Liver (tissue), 3 donors: ENCODE results near the gene LGALS4.

ENCODE experiments used
- EGR1 ChIP-seq, 2 donors: IDR thresholded peaks; 2 replicates each; pipeline ENCODE4 v1.6.1; 2016 to 2018; ENCODE audit warnings: antibody characterized with exemption in 2 of 2, low read depth in 2 of 2
- FOXA1 ChIP-seq: IDR thresholded peaks from 2 replicates; pipeline ENCODE4 v1.6.1; 2016; ENCODE audit warnings: antibody characterized with exemption
- GABPA ChIP-seq, 2 donors: IDR thresholded peaks in 1 of 2; conservative IDR thresholded peaks in 1 of 2; 2 replicates each; pipeline ENCODE4 v1.6.1; 2016; ENCODE audit warnings: antibody characterized with exemption in 2 of 2, mild to moderate bottlenecking in 1 of 2, moderate library complexity in 1 of 2
- HNF4A ChIP-seq, 2 donors: conservative IDR thresholded peaks; 2 replicates each; pipeline ENCODE4 v1.6.1; 2016; ENCODE audit warnings: antibody characterized with exemption in 2 of 2, mild to moderate bottlenecking in 2 of 2
- JUND ChIP-seq, 2 donors: IDR thresholded peaks; 2 replicates each; pipeline ENCODE4 v1.6.1; 2016; ENCODE audit warnings: antibody characterized with exemption in 2 of 2
- RAD21 ChIP-seq, 2 donors: IDR thresholded peaks; 2 replicates each; pipeline ENCODE4 v1.6.1; 2016; ENCODE audit warnings: antibody characterized with exemption in 2 of 2, mild to moderate bottlenecking in 2 of 2
- SP1 ChIP-seq: IDR thresholded peaks from 2 replicates; pipeline ENCODE4 v1.6.1; 2018; ENCODE audit warnings: antibody characterized with exemption, mild to moderate bottlenecking
- TAF1 ChIP-seq: conservative IDR thresholded peaks from 2 replicates; pipeline ENCODE4 v1.6.1; 2016; ENCODE audit warnings: antibody characterized with exemption, mild to moderate bottlenecking
- YY1 ChIP-seq: IDR thresholded peaks from 2 replicates; pipeline ENCODE4 v1.6.1; 2016; ENCODE audit warnings: antibody characterized with exemption, mild to moderate bottlenecking
- TF ChIP-seq, protein P1 (sequence below): fragments of 150-350 bp; IDR thresholded peaks from 2 replicates; pipeline ENCODE4 v1.5.1; 2017; ENCODE audit warnings: improper control_type of control experiment, low read depth, low read length; ENCODE audit not compliant: missing input control
- TF ChIP-seq, protein P2 (sequence below): IDR thresholded peaks from 2 replicates; pipeline ENCODE4 v1.6.1; 2016; ENCODE audit warnings: antibody characterized with exemption, mild to moderate bottlenecking
- TF ChIP-seq, protein P3 (sequence below): IDR thresholded peaks from 2 replicates; pipeline ENCODE4 v1.6.1; 2016; ENCODE audit warnings: antibody characterized with exemption
- TF ChIP-seq, protein P4 (sequence below): IDR thresholded peaks from 2 replicates; pipeline ENCODE4 v1.6.1; 2016; ENCODE audit warnings: antibody characterized with exemption
- TF ChIP-seq, protein P5 (sequence below): IDR thresholded peaks from 2 replicates; pipeline ENCODE4 v1.6.1; 2016; ENCODE audit warnings: antibody characterized with exemption
- donor health status: healthy.
- donor health status: healthy.

DNA sequence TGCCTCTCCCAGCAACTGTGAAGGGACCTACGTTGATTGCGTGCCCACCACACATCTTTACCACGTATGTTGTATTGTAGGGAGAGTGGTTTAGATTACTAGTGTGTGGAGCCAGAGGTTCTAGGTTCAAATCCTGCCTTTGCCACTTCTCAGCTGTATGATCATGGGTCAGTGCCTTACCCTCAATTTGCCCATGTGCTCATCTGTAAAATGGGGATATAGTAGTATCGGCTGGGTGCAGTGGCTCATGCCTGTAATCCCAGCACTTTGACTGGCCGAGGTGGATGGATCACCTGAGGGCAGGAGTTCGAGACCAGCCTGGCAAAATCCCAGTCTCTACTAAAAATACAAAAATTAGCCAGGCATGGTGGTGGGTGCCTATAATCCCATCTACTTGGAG, 578 bp upstream of the LGALS4 start:
- TF ChIP-seq, protein P1, sequence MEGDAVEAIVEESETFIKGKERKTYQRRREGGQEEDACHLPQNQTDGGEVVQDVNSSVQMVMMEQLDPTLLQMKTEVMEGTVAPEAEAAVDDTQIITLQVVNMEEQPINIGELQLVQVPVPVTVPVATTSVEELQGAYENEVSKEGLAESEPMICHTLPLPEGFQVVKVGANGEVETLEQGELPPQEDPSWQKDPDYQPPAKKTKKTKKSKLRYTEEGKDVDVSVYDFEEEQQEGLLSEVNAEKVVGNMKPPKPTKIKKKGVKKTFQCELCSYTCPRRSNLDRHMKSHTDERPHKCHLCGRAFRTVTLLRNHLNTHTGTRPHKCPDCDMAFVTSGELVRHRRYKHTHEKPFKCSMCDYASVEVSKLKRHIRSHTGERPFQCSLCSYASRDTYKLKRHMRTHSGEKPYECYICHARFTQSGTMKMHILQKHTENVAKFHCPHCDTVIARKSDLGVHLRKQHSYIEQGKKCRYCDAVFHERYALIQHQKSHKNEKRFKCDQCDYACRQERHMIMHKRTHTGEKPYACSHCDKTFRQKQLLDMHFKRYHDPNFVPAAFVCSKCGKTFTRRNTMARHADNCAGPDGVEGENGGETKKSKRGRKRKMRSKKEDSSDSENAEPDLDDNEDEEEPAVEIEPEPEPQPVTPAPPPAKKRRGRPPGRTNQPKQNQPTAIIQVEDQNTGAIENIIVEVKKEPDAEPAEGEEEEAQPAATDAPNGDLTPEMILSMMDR: no peak
- peak in 1 of 2 donors; percentile 3 for TF ChIP-seq JUND (IDR thresholded peaks at IDR 0.05)
- TF ChIP-seq, protein P2, sequence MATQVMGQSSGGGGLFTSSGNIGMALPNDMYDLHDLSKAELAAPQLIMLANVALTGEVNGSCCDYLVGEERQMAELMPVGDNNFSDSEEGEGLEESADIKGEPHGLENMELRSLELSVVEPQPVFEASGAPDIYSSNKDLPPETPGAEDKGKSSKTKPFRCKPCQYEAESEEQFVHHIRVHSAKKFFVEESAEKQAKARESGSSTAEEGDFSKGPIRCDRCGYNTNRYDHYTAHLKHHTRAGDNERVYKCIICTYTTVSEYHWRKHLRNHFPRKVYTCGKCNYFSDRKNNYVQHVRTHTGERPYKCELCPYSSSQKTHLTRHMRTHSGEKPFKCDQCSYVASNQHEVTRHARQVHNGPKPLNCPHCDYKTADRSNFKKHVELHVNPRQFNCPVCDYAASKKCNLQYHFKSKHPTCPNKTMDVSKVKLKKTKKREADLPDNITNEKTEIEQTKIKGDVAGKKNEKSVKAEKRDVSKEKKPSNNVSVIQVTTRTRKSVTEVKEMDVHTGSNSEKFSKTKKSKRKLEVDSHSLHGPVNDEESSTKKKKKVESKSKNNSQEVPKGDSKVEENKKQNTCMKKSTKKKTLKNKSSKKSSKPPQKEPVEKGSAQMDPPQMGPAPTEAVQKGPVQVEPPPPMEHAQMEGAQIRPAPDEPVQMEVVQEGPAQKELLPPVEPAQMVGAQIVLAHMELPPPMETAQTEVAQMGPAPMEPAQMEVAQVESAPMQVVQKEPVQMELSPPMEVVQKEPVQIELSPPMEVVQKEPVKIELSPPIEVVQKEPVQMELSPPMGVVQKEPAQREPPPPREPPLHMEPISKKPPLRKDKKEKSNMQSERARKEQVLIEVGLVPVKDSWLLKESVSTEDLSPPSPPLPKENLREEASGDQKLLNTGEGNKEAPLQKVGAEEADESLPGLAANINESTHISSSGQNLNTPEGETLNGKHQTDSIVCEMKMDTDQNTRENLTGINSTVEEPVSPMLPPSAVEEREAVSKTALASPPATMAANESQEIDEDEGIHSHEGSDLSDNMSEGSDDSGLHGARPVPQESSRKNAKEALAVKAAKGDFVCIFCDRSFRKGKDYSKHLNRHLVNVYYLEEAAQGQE: no peak
- TF ChIP-seq TAF1: no peak
- TF ChIP-seq GABPA (IDR thresholded peaks at IDR 0.05 in 1 of 2, conservative IDR thresholded peaks at IDR 0.05 in 1 of 2): no peak
- TF ChIP-seq YY1: no peak
- no peak for TF ChIP-seq RAD21 (IDR thresholded peaks at IDR 0.05)
- TF ChIP-seq, protein P3, sequence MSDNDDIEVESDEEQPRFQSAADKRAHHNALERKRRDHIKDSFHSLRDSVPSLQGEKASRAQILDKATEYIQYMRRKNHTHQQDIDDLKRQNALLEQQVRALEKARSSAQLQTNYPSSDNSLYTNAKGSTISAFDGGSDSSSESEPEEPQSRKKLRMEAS: no peak
- TF ChIP-seq, protein P4, sequence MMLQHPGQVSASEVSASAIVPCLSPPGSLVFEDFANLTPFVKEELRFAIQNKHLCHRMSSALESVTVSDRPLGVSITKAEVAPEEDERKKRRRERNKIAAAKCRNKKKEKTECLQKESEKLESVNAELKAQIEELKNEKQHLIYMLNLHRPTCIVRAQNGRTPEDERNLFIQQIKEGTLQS: no peak
- TF ChIP-seq, protein P5, sequence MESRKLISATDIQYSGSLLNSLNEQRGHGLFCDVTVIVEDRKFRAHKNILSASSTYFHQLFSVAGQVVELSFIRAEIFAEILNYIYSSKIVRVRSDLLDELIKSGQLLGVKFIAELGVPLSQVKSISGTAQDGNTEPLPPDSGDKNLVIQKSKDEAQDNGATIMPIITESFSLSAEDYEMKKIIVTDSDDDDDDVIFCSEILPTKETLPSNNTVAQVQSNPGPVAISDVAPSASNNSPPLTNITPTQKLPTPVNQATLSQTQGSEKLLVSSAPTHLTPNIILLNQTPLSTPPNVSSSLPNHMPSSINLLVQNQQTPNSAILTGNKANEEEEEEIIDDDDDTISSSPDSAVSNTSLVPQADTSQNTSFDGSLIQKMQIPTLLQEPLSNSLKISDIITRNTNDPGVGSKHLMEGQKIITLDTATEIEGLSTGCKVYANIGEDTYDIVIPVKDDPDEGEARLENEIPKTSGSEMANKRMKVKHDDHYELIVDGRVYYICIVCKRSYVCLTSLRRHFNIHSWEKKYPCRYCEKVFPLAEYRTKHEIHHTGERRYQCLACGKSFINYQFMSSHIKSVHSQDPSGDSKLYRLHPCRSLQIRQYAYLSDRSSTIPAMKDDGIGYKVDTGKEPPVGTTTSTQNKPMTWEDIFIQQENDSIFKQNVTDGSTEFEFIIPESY: no peak
- no peak for TF ChIP-seq HNF4A (conservative IDR thresholded peaks at IDR 0.05)
- no peak for TF ChIP-seq EGR1 (IDR thresholded peaks at IDR 0.05; ENCODE audit: low read depth in 2 of 2)
- TF ChIP-seq FOXA1: no peak
- no peak for TF ChIP-seq SP1
